ENCODE results near the gene ETV2. TPM values are rescaled to one million over a fixed set of nuclear protein-coding genes. Genes with fewer than 3 reads are reported as not detected.
"Not testable (repeated sequence)": the region's sequence is repeated elsewhere in the genome, so short reads cannot be mapped to it uniquely, and the experiment has no call there.

ETV2 gene, protein sequence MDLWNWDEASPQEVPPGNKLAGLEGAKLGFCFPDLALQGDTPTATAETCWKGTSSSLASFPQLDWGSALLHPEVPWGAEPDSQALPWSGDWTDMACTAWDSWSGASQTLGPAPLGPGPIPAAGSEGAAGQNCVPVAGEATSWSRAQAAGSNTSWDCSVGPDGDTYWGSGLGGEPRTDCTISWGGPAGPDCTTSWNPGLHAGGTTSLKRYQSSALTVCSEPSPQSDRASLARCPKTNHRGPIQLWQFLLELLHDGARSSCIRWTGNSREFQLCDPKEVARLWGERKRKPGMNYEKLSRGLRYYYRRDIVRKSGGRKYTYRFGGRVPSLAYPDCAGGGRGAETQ
- 10 to 100 TPM in 1 of 4 donors, 1 to 10 TPM in 2, not detected in 1; 1.1 to 35.2 (median 3.5) TPM for total RNA-seq

DNA sequence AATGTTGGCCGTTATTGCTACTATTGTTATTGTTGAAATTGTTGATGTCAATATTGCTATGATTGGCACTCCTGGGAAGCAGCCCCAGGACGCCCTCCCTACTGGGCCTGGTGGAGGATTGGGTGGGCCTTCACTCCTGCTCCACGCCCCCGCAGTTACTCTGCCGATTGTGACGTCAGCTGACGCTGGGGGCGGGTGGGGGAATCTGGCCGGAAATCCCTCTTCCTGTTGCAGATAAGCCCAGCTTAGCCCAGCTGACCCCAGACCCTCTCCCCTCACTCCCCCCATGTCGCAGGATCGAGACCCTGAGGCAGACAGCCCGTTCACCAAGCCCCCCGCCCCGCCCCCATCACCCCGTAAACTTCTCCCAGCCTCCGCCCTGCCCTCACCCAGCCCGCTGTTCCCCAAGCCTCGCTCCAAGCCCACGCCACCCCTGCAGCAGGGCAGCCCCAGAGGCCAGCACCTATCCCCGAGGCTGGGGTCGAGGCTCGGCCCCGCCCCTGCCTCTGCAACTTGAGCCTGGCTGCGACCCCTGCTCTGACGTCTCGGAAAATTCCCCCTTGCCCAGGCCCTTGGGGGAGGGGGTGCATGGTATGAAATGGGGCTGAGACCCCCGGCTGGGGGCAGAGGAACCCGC, at the start of gene ETV2:
ETV2 (plus strand) TSS at position 231 of the 637 bp plus-strand sequence. CDS start 716 bp downstream, outside the sequence.
- Histone ChIP-seq H3K4me1 (peaks cover 8 to 28% (median 20%) of the 10 kb centered on the region in 4 donors), H3K36me3 (peaks cover 0 to 15% (median 5%) of the 10 kb centered on the region in 4 donors), H3K4me3 (no peak within 1 kb of the TSS), H3K9me3 (no peaks in the 10 kb centered on the region), H3K27ac (no peak within 1 kb of the TSS), H3K27me3 (no peaks in the 10 kb centered on the region)
- WGBS, 2 donors (ENCODE audit: low coverage in 1 of 2) = 27% methylated on average over 19 of the region's 28 CpGs; no CpG with 5 or more reads in 1 of the 2 donors
- in situ Hi-C loops (cut with MboI; ENCODE audit: low pct_ligation_motif_present in 1 of 4, low pct_unique_long_range_greater_than_20kb in 1 of 4, low sequenced_read_pairs in 3 of 4) = no loop called here
- TF ChIP-seq CTCF (IDR thresholded peaks at IDR 0.05) = no peak
- no peak for TF ChIP-seq POLR2AphosphoS5 (IDR thresholded peaks at IDR 0.05)
- TF ChIP-seq EP300 (IDR thresholded peaks at IDR 0.05; ENCODE audit: low read depth) = no peak
- no peak for TF ChIP-seq POLR2A (IDR thresholded peaks at IDR 0.05)
- peak; percentile 34 for DNase-seq
- intact Hi-C loops (cut with DNase I; ENCODE audit: low total_unique reads) = no loop called here

GRCh38 chr19:35592226-35592625, 49.3 kb upstream of the ETV2 start:
- Histone ChIP-seq H3K27ac (no peak overlapping the region), H3K4me1 (no peaks in the 10 kb centered on the region), H3K36me3 (no peaks in the 10 kb centered on the region), H3K27me3 (peaks cover 11% of the 10 kb centered on the region), H3K9me3 (no peaks in the 10 kb centered on the region), H3K4me3 (no peak overlapping the region)
- intact Hi-C loops (cut with DNase I; ENCODE audit: low total_unique reads) = no loop called here
- TF ChIP-seq EP300 (IDR thresholded peaks at IDR 0.05; ENCODE audit: low read depth) (no peak), POLR2AphosphoS5 (IDR thresholded peaks at IDR 0.05) (no peak), POLR2A (IDR thresholded peaks at IDR 0.05) (no peak), CTCF (IDR thresholded peaks at IDR 0.05) (peak; percentile 28 to 40 (median 34))
- no peak for DNase-seq
- 20 to 26% methylated on average over 7 to 8 of the region's 8 CpGs for WGBS, 2 donors (ENCODE audit: low coverage in 1 of 2)
- in situ Hi-C loops (cut with MboI; ENCODE audit: low pct_ligation_motif_present in 1 of 4, low pct_unique_long_range_greater_than_20kb in 1 of 4, low sequenced_read_pairs in 3 of 4) = no loop called here

- H3K36me3 ChIP-seq; intact Hi-C loops (cut with DNase I; ENCODE audit: low total_unique reads); H3K27ac ChIP-seq; H3K9me3 ChIP-seq; H3K4me3 ChIP-seq; in situ Hi-C loops (cut with MboI; ENCODE audit: low pct_ligation_motif_present in 1 of 4, low pct_unique_long_range_greater_than_20kb in 1 of 4, low sequenced_read_pairs in 3 of 4); H3K4me1 ChIP-seq; DNase-seq: not testable (repeated sequence)
- peaks cover 11% of the 10 kb centered on the region for H3K27me3 ChIP-seq
- 66 to 100% methylated on average over 1 to 3 of the region's 3 CpGs for WGBS, 2 donors (ENCODE audit: low coverage in 1 of 2)
Observed at GRCh38 chr19:35595026-35595425, 46.5 kb upstream of the ETV2 start.

DNA sequence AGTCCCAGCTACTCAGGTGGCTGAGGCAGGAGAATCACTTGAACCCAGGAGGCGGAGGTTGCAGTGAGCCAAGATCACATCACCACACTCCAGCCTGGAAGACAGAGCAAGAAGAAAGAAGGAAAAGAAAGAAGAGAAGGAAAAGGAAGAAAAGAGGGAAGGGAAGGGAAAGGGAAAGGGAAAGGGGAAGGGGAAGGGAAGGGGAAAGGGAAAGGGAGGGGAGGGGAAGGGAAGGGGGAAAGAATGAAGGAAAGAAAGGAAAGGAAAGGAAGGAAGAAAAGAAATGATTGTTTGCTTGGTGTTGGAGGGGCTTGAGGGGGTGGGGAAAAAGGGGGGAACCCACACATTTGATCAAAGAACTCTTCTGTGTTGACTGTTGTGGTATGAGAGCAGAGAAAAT, 45.6 kb upstream of the ETV2 start:
- intact Hi-C loops (cut with DNase I; ENCODE audit: low total_unique reads) = no loop called here
- DNase-seq = no peak
- H3K27ac ChIP-seq = no peak overlapping the region
- in situ Hi-C loops (cut with MboI; ENCODE audit: low pct_ligation_motif_present in 1 of 4, low pct_unique_long_range_greater_than_20kb in 1 of 4, low sequenced_read_pairs in 3 of 4) = no loop called here
- peaks cover 11% of the 10 kb centered on the region for H3K27me3 ChIP-seq
- TF ChIP-seq EP300 (IDR thresholded peaks at IDR 0.05; ENCODE audit: low read depth) (no peak), POLR2A (IDR thresholded peaks at IDR 0.05) (no peak), CTCF (IDR thresholded peaks at IDR 0.05) (no peak), POLR2AphosphoS5 (IDR thresholded peaks at IDR 0.05) (no peak)
- H3K4me3 ChIP-seq = no peak overlapping the region
- no peaks in the 10 kb centered on the region for H3K4me1 ChIP-seq
- H3K36me3 ChIP-seq = no peaks in the 10 kb centered on the region
- no peaks in the 10 kb centered on the region for H3K9me3 ChIP-seq
- WGBS, 2 donors (ENCODE audit: low coverage in 1 of 2) = 100% methylated on average over 1 of the region's 1 CpG
